ENCODE data around the gene SKOR1.

GRCh38 chr15:67836477-67836876 lies 11.2 kb downstream of the SKOR1 start:
- TF ChIP-seq CTCF (IDR thresholded peaks at IDR 0.05) (peak; percentile 75 to 79), POLR2A (IDR thresholded peaks at IDR 0.05) (no peak)

All from suprapubic skin (tissue), 3 donors.